Measurements from ENCODE around the gene PRMT1.

DNA sequence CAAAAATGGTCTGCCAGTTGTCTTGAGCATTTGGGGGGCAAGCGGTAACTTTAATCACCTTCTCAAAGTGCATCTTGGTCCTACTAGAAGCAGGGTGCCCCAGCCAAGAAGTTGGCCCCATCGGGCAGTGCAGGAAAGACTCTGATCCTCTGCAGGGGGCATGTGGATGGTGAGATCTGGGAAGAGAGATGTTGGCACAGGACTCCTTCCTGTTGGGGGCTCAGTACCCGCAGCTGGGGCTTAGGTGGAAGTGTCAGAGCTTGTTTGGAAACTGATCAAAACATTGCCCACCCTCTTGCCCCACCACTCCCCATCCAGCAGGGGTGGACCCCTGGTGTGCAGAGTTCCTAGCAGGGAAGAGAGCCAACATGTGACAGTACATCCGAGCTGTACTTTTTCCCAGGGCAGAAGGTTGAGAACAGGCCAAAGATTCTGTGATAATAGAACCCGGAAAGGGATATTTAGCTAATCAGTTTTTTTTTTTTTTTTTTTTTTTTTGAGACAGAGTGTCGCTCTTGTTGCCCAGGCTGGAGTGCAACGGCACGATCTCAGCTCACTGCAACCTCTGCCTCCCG, 46.0 kb upstream of the PRMT1 start:
- TF ChIP-seq POLR2A (IDR thresholded peaks at IDR 0.05) (no peak), POLR2AphosphoS5 (IDR thresholded peaks at IDR 0.05) (no peak), EP300 (IDR thresholded peaks at IDR 0.05; ENCODE audit: low read depth) (no peak)
- TF ChIP-seq, protein P1, sequence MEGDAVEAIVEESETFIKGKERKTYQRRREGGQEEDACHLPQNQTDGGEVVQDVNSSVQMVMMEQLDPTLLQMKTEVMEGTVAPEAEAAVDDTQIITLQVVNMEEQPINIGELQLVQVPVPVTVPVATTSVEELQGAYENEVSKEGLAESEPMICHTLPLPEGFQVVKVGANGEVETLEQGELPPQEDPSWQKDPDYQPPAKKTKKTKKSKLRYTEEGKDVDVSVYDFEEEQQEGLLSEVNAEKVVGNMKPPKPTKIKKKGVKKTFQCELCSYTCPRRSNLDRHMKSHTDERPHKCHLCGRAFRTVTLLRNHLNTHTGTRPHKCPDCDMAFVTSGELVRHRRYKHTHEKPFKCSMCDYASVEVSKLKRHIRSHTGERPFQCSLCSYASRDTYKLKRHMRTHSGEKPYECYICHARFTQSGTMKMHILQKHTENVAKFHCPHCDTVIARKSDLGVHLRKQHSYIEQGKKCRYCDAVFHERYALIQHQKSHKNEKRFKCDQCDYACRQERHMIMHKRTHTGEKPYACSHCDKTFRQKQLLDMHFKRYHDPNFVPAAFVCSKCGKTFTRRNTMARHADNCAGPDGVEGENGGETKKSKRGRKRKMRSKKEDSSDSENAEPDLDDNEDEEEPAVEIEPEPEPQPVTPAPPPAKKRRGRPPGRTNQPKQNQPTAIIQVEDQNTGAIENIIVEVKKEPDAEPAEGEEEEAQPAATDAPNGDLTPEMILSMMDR (IDR thresholded peaks at IDR 0.05): no peak

Data from transverse colon (tissue), 4 donors.